Hematopoietic multipotent progenitor cell (in vitro differentiated cells): Measurements from ENCODE around the gene JAZF1. TPM values are rescaled to one million over a fixed set of nuclear protein-coding genes. Genes with fewer than 3 reads are reported as not detected.
A peak's percentile ranks its signal among the peaks of the same experiment; 100 is the strongest.
"Not testable (repeated sequence)": the region's sequence is repeated elsewhere in the genome, so short reads cannot be mapped to it uniquely, and the experiment has no call there.

Source experiments
- DNase-seq, 3 donors: peaks; one replicate each; pipeline ENCODE4 v3.0.0-alpha.2; 2011 to 2015; ENCODE audit warnings: low read depth in 2 of 3, low spot score in 2 of 3
- total RNA-seq: library from RNA; depleted of rRNA; stranded (reverse); fragments of >200 nt; gene quantifications from one replicate; pipeline ENCODE4 v1.2.3, GENCODE V29; 2012

The JAZF1 gene
- total RNA-seq, 1 donor, result 0.54 TPM

- DNase-seq, result peak; percentile 38 to 74 (median 65)
Observed at GRCh38 chr7:28020302-28020940, 160.2 kb downstream of the JAZF1 start.

DNA sequence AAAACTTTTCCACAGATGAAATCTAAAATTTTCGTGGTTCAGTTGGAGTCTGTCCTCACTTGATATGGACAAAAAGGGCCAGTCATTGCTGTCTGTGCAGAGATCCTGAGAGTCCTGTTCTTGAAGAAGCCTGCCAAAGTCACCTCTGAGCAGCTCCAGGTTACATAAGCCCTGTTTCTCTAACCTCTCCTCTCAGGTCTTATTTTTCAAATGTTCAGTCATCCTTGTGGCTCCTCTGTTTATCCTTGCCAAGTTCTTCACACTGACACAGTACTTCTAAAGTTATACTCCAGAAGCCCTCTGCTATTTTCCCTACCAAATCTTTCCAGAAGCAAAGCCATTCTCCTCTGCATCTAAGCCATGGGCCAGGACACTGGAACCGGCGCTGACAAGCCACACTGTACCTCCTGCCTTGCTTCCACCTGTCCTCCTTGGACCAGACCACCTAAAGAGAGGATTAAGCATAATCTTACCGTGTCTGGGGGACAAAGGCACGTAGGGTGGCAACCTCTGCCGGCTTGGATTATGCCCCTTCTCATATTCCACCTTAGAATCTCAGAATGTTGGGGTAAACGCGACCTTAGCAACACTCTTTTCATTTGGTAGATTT is 161.6 kb downstream of the JAZF1 start:
- no peak for DNase-seq

DNA sequence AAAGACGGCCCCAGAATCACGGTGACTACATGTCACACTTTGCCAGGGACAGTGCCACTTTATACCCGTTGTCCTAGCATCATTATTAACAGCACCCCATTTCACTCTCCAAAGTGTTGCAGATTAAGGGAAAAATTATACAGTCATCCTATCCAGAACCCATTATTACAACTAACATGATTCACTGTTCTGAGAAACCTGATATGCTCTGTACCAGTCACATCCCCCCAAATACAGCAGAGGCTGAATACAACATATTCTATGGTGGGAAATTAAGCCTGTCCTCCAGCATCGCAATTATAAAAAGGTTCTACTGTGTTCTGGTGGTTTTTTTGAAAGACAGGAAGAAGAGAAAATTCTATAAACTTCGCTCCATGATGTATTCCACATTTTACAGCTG is 162.1 kb downstream of the JAZF1 start:
- no peak for DNase-seq

DNA sequence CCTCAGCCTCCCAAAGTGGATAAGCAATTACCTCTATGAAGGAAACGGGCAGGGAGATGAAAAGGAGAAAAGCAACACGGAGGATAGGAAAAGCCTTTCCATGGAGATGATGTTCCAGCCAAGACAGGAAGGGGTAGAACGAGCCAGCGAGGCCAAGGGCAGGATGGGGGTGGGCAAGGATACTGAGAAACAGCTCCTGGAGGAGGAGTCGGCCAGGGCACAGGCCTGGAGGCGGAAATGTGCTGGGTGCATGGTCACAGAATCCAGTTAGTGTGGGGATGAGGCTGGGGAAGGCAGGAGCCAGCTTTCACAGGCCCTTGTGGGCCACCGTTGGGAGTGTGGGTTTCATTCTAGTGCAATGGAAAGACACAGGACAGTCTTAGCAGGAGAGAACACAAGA is 162.6 kb downstream of the JAZF1 start:
- no peak for DNase-seq

DNA sequence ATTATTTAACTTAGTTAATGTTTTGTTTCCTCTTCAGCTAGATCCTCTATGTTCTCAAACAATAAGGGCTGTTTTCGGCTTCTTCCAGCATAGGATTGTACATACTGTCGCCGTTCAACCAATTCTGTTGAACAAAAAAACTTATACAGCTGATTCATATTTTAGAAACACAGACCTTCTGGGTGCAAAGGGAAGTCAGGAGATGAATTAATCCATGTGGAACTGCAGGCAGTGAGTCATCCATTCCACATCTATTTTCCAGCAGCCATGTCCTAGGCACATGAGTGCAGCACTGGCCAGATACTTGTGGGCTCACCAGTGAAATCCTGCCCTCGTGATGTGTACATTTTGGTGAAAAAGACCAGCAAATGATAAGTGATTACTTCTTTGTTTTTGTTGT is 163.2 kb downstream of the JAZF1 start:
- DNase-seq, result no peak

DNA sequence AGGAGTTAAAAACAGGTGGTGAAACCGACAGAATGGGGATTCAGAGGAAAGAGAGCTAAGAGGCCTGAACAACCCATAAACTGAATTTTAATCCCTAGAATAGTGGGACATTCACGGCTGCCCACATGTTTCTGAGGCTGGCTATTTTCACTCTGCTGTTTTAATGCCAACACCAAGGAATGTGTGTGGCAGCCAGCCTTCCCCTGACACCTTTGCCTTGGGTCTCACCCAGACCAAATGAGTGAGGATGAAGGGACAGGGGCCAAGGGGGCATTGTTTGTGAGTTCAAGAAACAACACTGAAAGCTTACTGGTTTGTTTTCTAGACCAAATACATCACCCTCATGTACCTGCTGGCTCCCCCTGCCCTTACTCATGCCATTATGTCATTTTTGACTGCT is 164.3 kb downstream of the JAZF1 start:
- no peak for DNase-seq

DNA sequence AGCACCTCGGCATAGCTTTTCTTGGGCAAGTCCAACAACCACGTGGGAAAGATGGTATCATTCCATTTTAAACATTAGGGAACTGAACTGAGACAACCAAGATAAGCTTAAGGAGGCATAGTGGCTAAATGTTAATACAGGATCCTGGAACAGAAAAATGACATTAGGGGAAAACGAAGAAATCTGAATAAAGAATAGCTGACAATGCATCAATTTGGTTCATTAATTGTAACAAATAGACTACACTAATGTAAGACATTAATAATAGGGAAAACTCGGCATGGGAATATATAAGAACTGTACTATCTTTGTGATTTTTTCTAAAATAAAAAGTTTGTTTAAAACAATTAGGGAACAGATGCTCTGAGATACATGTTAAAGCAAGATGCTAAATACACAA is 165.4 kb downstream of the JAZF1 start:
- no peak for DNase-seq

- not testable (repeated sequence) for DNase-seq
Observed at GRCh38 chr7:28014340-28014739, 166.3 kb downstream of the JAZF1 start.

GRCh38 chr7:28013441-28013840 is 167.2 kb downstream of the JAZF1 start:
- no peak for DNase-seq

DNA sequence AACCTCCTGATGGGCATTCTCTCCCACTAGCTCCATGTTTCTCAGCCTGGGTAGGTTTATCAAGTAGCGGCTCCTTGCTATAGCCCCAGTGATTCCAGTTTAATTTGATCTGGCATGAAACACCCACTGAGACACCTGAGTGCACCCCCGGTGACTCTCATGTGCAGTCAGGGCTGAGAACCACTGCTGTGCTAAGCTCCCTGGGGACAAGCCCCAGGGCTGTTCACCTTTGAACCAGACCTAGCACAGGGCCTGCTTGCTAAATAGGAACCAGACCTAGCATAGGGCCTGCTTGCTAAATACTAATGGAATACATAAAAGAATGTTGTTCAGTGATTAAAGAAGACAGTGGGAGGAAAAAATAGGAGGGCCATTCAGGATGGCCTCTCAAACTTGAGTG is 167.6 kb downstream of the JAZF1 start:
- no peak for DNase-seq

- no peak for DNase-seq
Observed at GRCh38 chr7:28008911-28009310, 171.7 kb downstream of the JAZF1 start.

- no peak for DNase-seq
Observed at GRCh38 chr7:28008171-28008570, 172.4 kb downstream of the JAZF1 start.

DNA sequence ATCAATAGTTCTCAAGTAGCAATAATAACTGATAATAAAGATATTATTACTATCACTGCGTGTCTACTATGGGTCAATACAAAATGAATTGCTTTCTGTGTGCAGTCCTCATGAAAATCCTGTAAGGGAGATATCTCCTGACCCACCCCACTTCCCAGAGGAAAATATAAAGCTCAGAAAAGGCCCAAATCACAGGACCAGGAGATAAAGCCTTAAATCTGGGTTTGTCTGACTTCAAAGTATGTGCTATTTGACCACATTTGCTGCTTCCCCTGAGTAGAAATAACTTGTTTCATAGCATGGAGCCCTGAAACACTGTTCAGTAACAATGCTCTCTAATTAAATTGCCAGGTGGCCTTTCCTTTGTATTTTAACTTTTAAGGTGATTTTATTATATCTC is 174.1 kb downstream of the JAZF1 start:
- no peak for DNase-seq

DNA sequence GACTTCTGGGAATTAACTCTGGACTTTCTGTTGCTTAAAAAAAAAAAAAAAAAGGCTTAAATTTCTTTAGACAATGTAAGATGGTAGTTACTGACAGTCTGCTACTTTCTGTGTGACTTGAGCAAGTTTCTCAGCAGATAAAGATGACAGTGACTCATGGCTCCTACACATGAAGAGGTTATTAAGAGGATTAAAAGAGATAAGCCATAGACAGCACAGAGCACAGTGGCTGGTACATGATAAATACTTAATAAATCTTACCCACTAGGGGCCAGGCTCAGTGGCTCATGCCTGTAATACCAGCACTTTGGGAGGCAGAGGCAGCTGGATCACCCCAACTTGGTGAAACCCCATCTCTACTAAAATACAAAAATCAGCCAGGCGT is 174.8 kb downstream of the JAZF1 start:
- no peak for DNase-seq

- DNase-seq, result peak in 2 of 3 donors; percentile 20 to 59
Observed at GRCh38 chr7:28005075-28005846, 175.3 kb downstream of the JAZF1 start.

GRCh38 chr7:28003408-28003807 is 177.2 kb downstream of the JAZF1 start:
- DNase-seq, result no peak

- DNase-seq, result peak in 1 of 3 donors; percentile 17
Observed at GRCh38 chr7:28002638-28003037, 178.0 kb downstream of the JAZF1 start.

DNA sequence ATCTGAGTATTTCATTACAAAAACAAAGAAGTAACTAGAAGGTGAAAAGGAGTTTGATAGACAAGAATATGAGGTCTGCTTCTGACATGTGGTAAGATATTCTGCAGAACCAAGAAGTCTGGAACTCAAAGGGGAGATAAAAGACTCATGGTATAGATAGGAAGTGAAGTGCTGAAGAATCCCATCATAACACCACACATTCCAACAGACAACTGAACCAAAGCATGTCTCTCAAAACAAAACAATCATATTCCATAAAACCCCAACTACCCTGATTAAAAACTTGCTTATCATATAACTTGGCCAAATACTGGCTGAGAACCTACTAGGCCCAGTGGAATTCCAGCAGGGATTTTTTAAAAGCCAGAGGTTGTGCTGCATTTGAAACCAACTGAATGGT is 178.7 kb downstream of the JAZF1 start:
- DNase-seq, result no peak

- DNase-seq, result no peak
Observed at GRCh38 chr7:27999829-28000228, 180.8 kb downstream of the JAZF1 start.

- DNase-seq, result no peak
Observed at GRCh38 chr7:27998382-27998781, 182.2 kb downstream of the JAZF1 start.

- no peak for DNase-seq
Observed at GRCh38 chr7:27997188-27997707, 183.3 kb downstream of the JAZF1 start.

- no peak for DNase-seq
Observed at GRCh38 chr7:27996141-27996540, 184.5 kb downstream of the JAZF1 start.
